WTC11 (cell line): ENCODE results near the gene FNDC3A.
"Not testable (repeated sequence)": the region's sequence is repeated elsewhere in the genome, so short reads cannot be mapped to it uniquely, and the experiment has no call there.

Experiments
- ATF1 ChIP-seq: sonication (generic); formaldehyde crosslinking; IDR thresholded peaks from 2 replicates; pipeline ENCODE4 v1.8.1; 2023; ENCODE audit warnings: mild to moderate bottlenecking, moderate library complexity, missing genetic modification reagents
- NFE2L1 ChIP-seq: sonication (generic); formaldehyde crosslinking; IDR thresholded peaks from 2 replicates; pipeline ENCODE4 v1.8.1; 2023; ENCODE audit warnings: missing genetic modification reagents
- NFYB ChIP-seq: sonication (generic); formaldehyde crosslinking; conservative IDR thresholded peaks from 2 replicates; pipeline ENCODE4 v1.8.0; 2022; ENCODE audit warnings: low read depth, missing genetic modification reagents
- SMAD4 ChIP-seq: sonication (generic); formaldehyde crosslinking; IDR thresholded peaks from 2 replicates; pipeline ENCODE4 v1.8.0; 2022; ENCODE audit warnings: mild to moderate bottlenecking, missing genetic modification reagents
- TEAD4 ChIP-seq: sonication (generic); formaldehyde crosslinking; IDR thresholded peaks from 2 replicates; pipeline ENCODE4 v1.8.0; 2022; ENCODE audit warnings: mild to moderate bottlenecking, missing genetic modification reagents
- ZNF121 ChIP-seq: sonication (generic); formaldehyde crosslinking; IDR thresholded peaks from 2 replicates; pipeline ENCODE4 v1.8.0; 2023; ENCODE audit warnings: missing genetic modification reagents
- TF ChIP-seq, protein P1 (sequence below): fragments of 200-600 bp; IDR thresholded peaks from 2 replicates; pipeline ENCODE4 v1.8.0; 2022; ENCODE audit warnings: antibody characterized with exemption
- TF ChIP-seq, protein P2 (sequence below): sonication (generic); formaldehyde crosslinking; IDR thresholded peaks from 2 replicates; pipeline ENCODE4 v1.8.0; 2022; ENCODE audit warnings: mild to moderate bottlenecking, missing genetic modification reagents
- TF ChIP-seq, protein P3 (sequence below): sonication (generic); formaldehyde crosslinking; IDR thresholded peaks from 2 replicates; pipeline ENCODE4 v1.8.1; 2023; ENCODE audit warnings: mild to moderate bottlenecking, missing genetic modification reagents, moderate library complexity
- TF ChIP-seq, protein P4 (sequence below): sonication (generic); formaldehyde crosslinking; IDR thresholded peaks from 2 replicates; pipeline ENCODE4 v1.8.0; 2022; ENCODE audit warnings: mild to moderate bottlenecking, missing genetic modification reagents
- TF ChIP-seq, protein P5 (sequence below): sonication (generic); formaldehyde crosslinking; IDR thresholded peaks from 2 replicates; pipeline ENCODE4 v1.8.0; 2022; ENCODE audit warnings: missing genetic modification reagents
- TF ChIP-seq, protein P6 (sequence below): sonication (generic); formaldehyde crosslinking; IDR thresholded peaks from 2 replicates; pipeline ENCODE4 v1.8.0; 2023; ENCODE audit warnings: missing genetic modification reagents

DNA sequence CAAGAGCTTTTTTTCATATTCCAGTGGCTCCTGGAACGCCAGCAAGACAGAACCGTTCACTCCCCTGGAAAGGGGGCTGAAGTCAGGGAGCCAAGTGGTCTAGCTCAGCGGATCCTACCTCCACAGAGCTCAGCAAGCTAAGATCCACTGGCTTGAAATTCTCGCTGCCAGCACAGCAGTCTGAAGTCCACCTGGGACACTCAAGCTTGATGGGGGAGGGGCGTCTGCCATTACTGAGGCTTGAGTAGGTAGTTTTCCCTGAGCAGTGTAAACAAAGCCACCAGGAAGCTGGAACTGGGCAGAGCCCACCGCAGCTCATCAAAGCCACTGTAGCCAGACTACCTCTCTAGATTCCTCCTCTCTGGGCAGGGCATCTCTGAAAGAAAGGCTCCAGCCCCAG, 142.7 kb downstream of the FNDC3A start:
- TF ChIP-seq, protein P1, sequence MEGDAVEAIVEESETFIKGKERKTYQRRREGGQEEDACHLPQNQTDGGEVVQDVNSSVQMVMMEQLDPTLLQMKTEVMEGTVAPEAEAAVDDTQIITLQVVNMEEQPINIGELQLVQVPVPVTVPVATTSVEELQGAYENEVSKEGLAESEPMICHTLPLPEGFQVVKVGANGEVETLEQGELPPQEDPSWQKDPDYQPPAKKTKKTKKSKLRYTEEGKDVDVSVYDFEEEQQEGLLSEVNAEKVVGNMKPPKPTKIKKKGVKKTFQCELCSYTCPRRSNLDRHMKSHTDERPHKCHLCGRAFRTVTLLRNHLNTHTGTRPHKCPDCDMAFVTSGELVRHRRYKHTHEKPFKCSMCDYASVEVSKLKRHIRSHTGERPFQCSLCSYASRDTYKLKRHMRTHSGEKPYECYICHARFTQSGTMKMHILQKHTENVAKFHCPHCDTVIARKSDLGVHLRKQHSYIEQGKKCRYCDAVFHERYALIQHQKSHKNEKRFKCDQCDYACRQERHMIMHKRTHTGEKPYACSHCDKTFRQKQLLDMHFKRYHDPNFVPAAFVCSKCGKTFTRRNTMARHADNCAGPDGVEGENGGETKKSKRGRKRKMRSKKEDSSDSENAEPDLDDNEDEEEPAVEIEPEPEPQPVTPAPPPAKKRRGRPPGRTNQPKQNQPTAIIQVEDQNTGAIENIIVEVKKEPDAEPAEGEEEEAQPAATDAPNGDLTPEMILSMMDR, result not testable (repeated sequence)
- TF ChIP-seq, protein P2, sequence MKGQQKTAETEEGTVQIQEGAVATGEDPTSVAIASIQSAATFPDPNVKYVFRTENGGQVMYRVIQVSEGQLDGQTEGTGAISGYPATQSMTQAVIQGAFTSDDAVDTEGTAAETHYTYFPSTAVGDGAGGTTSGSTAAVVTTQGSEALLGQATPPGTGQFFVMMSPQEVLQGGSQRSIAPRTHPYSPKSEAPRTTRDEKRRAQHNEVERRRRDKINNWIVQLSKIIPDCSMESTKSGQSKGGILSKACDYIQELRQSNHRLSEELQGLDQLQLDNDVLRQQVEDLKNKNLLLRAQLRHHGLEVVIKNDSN, result not testable (repeated sequence)
- TF ChIP-seq SMAD4, ZNF121, TEAD4, NFE2L1, ATF1, NFYB (CRISPR knock-in tag): not testable (repeated sequence)
- TF ChIP-seq, protein P3, sequence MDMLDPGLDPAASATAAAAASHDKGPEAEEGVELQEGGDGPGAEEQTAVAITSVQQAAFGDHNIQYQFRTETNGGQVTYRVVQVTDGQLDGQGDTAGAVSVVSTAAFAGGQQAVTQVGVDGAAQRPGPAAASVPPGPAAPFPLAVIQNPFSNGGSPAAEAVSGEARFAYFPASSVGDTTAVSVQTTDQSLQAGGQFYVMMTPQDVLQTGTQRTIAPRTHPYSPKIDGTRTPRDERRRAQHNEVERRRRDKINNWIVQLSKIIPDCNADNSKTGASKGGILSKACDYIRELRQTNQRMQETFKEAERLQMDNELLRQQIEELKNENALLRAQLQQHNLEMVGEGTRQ (CRISPR knock-in tag), result not testable (repeated sequence)
- TF ChIP-seq, protein P4, sequence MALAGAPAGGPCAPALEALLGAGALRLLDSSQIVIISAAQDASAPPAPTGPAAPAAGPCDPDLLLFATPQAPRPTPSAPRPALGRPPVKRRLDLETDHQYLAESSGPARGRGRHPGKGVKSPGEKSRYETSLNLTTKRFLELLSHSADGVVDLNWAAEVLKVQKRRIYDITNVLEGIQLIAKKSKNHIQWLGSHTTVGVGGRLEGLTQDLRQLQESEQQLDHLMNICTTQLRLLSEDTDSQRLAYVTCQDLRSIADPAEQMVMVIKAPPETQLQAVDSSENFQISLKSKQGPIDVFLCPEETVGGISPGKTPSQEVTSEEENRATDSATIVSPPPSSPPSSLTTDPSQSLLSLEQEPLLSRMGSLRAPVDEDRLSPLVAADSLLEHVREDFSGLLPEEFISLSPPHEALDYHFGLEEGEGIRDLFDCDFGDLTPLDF (CRISPR knock-in tag), result not testable (repeated sequence)
- TF ChIP-seq, protein P5, sequence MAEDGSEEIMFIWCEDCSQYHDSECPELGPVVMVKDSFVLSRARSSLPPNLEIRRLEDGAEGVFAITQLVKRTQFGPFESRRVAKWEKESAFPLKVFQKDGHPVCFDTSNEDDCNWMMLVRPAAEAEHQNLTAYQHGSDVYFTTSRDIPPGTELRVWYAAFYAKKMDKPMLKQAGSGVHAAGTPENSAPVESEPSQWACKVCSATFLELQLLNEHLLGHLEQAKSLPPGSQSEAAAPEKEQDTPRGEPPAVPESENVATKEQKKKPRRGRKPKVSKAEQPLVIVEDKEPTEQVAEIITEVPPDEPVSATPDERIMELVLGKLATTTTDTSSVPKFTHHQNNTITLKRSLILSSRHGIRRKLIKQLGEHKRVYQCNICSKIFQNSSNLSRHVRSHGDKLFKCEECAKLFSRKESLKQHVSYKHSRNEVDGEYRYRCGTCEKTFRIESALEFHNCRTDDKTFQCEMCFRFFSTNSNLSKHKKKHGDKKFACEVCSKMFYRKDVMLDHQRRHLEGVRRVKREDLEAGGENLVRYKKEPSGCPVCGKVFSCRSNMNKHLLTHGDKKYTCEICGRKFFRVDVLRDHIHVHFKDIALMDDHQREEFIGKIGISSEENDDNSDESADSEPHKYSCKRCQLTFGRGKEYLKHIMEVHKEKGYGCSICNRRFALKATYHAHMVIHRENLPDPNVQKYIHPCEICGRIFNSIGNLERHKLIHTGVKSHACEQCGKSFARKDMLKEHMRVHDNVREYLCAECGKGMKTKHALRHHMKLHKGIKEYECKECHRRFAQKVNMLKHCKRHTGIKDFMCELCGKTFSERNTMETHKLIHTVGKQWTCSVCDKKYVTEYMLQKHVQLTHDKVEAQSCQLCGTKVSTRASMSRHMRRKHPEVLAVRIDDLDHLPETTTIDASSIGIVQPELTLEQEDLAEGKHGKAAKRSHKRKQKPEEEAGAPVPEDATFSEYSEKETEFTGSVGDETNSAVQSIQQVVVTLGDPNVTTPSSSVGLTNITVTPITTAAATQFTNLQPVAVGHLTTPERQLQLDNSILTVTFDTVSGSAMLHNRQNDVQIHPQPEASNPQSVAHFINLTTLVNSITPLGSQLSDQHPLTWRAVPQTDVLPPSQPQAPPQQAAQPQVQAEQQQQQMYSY (CRISPR knock-in tag), result not testable (repeated sequence)
- TF ChIP-seq, protein P6, sequence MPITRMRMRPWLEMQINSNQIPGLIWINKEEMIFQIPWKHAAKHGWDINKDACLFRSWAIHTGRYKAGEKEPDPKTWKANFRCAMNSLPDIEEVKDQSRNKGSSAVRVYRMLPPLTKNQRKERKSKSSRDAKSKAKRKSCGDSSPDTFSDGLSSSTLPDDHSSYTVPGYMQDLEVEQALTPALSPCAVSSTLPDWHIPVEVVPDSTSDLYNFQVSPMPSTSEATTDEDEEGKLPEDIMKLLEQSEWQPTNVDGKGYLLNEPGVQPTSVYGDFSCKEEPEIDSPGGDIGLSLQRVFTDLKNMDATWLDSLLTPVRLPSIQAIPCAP, result not testable (repeated sequence)
